GM21528 (cell line): ENCODE results near the gene SMARCAD1.
A peak's percentile ranks its signal among the peaks of the same experiment; 100 is the strongest.
"Not testable (repeated sequence)": the region's sequence is repeated elsewhere in the genome, so short reads cannot be mapped to it uniquely, and the experiment has no call there.

ENCODE experiments used
- ATAC-seq: cut with Tn5 transposase; IDR thresholded peaks from one replicate; pipeline ENCODE4 v1.9.1; 2021; ENCODE audit warnings: mild to moderate bottlenecking, moderate library complexity; ENCODE audit not compliant: unreplicated experiment, low FRiP score

The SMARCAD1 gene

DNA sequence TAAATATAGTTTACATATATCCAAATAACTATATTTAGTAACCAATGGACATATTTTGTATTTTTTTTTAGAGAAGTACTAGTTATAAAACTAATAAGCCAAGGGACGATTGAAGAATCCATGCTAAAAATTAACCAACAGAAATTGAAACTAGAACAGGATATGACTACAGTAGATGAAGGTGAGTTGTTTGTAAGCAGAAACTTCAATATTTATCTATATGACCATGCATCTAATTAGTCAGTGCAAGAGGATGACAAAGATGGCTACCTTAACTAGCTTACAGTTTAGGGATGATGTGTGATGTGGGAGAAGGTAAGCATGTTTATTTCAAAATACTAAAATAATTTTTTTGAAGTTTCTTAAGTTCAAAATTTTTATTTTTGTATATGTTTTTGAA lies 77.2 kb downstream of the SMARCAD1 start:
- no peak for ATAC-seq

DNA sequence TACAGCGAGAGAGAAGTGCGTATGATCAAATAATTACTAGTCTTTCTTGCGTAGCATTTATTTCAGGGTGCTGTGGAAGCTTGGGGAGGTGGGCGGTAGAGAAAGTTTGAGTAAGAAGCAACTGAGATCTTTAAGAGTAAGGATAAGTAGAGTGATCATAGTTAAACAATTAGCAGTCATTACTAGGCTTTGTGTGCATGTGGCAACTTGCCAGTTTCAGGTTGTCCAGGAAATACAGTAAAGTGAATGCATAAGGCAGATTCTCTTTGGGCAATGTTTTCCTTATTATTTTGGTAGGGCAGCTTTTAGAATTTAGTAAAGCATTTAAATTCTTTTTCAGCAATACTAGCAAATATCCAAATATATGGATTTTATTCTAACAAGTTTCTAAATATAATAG lies 78.0 kb downstream of the SMARCAD1 start:
- ATAC-seq: no peak

DNA sequence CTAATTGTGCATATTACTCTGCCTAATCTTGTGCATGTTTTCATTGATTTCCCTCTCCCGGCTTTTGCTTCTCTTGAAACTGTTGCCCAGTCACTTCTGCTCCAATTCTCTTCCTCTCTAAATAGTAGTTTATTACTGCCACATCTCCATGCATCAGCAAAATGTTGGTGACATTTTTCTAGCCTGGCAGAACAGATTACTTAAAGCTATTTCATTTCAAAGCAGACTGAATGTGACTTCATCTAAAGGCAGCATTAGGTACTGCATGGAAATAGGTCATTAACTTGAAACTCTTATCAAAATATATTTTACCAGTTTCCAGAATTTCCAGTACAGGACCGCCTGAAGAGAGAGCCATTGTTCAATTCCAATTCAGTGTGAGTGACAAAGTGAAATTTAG lies 82.6 kb downstream of the SMARCAD1 start:
- ATAC-seq: no peak

DNA sequence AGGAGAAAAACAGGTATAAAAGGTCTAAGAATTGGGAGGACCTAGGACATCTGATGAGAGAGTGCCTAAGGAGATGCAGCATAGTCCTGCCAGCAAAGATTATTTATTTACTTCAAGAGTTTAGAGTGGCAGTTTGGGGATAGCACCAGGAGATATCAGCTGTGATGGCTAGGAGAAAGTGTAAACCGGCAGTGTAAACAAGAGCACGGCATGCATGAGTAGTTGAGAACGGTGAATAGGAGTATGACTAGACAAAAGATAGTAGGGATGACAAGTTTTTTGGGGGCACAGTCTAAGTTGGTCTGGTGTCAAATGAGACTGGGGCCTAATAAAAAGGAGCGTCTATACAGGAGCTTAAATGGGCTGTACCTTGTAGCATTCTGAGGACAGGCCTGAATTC lies 86.3 kb downstream of the SMARCAD1 start:
- ATAC-seq: not testable (repeated sequence)

DNA sequence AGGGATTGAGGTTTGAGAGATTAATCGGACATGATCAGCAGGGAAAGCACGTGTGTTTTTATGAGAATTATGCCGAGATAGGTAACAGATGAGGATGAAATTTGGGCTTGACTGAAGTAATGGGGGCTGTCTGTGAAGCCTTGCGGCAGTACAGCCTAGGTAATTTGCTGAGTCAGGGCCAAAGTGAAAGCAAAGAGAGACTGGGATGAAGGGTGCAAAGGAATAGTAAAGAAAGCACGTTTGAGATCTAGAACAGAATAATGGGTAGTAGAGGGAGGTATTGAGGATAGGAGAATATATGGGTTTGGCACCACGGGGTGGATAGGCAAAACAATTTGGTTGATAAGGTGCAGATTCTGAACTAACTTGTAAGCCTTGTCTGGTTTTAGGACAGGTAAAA lies 87.8 kb downstream of the SMARCAD1 start:
- ATAC-seq: not testable (repeated sequence)

DNA sequence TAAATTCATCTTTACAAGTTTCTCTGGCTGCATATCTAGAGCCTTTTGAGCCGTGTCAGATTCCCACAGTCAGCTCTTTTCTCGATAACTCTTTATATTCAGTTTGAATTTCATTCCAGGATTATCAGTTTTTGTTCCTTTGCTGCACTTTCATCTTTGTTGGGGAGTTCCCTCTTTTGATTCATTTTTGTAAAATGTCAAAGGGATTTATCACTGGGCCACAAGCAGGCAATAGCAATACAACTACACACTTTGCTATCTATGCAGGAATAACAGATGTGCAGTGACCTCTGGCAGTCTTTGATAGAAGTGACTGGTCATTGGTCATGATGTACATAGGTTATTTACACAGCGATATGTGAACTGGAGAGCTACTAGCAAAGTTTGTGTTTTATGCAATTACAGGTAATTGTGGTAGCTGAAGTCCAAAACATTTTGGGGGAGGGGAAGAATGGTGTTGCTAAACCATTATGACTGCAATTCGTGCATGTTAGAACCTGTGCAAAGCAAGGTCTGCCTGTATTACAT lies 91.1 kb downstream of the SMARCAD1 start:
- ATAC-seq: no peak

- ATAC-seq: no peak
Measured at GRCh38 chr4:94302191-94302590, 94.5 kb downstream of the SMARCAD1 start.

GRCh38 chr4:94304365-94304971 lies 96.8 kb downstream of the SMARCAD1 start:
- ATAC-seq: no peak

- no peak for ATAC-seq
Measured at GRCh38 chr4:94305466-94306225, 98.0 kb downstream of the SMARCAD1 start.

DNA sequence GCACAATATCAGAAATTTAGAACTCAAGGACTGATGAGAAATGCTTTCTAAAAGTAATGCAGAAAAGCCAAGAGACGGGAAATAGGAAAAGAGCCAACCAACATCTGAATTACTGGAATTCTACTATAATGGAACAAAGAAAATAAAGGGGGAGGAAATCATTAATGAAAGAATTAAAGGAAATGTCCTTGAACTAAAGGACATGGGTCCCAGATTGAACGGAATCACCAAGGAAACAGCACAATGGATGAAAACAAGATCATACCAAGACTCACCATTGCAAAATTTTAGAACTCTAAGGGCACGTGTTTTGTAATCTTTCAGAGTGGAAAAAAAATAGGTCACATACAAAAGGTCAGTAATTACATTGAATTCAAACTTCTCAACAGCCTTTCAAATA lies 99.0 kb downstream of the SMARCAD1 start:
- ATAC-seq: no peak

GRCh38 chr4:94307231-94307871 lies 99.7 kb downstream of the SMARCAD1 start:
- ATAC-seq: no peak

DNA sequence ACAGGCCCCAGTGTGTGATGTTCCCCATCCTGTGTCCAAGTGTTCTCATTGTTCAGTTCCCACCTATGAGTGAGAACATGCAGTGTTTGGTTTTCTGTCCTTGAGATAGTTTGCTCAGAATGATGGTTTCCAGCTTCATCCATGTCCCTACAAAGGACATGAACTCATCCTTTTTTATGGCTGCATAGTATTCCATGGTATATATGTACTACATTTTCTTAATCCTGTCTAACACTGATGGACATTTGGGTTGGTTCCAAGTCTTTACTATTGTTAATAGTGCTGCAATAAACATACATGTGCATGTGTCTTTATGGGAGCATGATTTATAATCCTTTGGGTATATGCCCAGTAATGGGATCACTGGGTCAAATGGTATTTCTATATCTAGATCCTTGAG lies 112.3 kb downstream of the SMARCAD1 start:
- ATAC-seq: not testable (repeated sequence)

DNA sequence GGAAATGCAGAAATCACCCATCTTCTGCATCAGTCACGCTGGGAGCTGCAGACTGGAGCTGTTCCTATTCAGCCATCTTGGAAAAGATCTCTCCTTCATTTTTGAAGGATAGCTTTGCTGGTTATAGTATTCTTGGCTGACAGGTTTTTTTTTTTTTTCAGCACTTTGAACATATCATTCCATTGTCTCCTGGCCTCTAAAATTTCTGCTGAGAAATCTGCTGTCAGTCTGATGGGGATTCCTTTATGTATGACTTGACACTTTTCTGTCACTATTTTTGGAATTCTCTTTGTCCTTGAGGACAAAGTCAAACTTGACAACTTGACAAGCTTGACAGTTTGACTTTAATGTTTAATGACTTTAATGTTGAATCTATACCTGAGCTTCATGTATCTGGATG lies 118.2 kb downstream of the SMARCAD1 start:
- ATAC-seq: no peak

DNA sequence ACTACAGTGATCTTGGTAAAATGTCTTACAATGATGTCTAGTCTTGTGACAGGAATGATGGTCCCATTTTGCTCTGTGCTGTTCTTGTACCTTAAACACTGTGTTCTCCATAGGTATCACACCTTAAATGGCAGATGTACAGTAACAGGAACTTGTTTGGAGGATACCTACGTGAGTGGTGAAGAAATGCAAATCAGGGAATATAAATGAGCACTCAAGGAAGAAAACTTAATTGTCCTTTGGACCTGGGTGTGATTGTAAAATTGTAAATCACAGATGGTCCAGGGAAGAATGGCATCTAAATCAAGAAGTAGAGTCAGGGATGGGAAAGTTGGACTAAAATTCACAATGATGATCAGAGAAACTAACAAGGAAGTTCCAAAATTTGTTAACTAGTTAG lies 122.3 kb downstream of the SMARCAD1 start:
- no peak for ATAC-seq

DNA sequence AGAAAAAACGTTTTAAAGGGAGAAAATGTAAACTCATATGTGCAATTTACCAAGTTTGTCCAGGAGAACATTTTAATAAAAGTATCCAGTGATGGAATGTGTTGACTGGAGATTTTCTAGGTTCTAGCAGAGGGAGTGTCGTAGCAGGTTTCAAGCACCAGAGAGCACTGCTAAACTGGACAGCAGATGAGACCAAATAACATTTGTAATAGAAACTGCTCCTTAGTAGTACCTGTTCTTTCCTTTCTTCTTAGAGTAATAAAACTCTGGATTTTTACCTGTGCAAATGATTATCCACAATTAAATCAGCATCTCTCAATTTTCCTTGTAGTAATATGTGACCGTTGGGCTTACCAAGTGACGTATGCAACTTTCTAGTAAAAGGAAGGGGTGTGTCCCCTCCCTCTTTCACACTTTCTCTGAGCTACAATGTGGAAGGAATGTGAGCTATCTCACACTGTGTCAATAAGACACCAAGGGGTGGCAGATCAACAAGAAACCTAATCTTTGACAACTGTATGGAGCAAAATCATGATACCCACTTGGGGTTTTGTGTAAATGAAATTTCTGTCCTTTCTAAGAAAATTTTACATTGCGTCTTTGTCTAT lies 125.4 kb downstream of the SMARCAD1 start:
- ATAC-seq: no peak

GRCh38 chr4:94333866-94334265 lies 126.2 kb downstream of the SMARCAD1 start:
- ATAC-seq: no peak

GRCh38 chr4:94334476-94334875 lies 126.8 kb downstream of the SMARCAD1 start:
- no peak for ATAC-seq

- no peak for ATAC-seq
Measured at GRCh38 chr4:94334962-94335361, 127.3 kb downstream of the SMARCAD1 start.

GRCh38 chr4:94336303-94336702 lies 128.6 kb downstream of the SMARCAD1 start:
- ATAC-seq: no peak

GRCh38 chr4:94336791-94337190 lies 129.1 kb downstream of the SMARCAD1 start:
- ATAC-seq: not testable (repeated sequence)

GRCh38 chr4:94338681-94339351 lies 131.2 kb downstream of the SMARCAD1 start:
- peak; percentile 70 for ATAC-seq
